Skeletal muscle tissue (tissue), 4 donors: ENCODE measurements around the gene JPH3. TPM values are rescaled to one million over a fixed set of nuclear protein-coding genes. Genes with fewer than 3 reads are reported as not detected.

Experiments used
- H3K27ac ChIP-seq: one replicate; pipeline ENCODE4 v1.7.0; 2013; ENCODE audit warnings: mild to moderate bottlenecking, low read depth, low read length, inconsistent platforms
- H3K27me3 ChIP-seq, 3 donors: one replicate each; pipeline ENCODE4 v1.7.0; 2013; ENCODE audit warnings: low read length in 3 of 3; ENCODE audit not compliant: control insufficient read depth in 3 of 3, insufficient read depth in 3 of 3
- H3K36me3 ChIP-seq, 3 donors: one replicate each; pipeline ENCODE4 v1.7.0; 2013; ENCODE audit warnings: low read length in 3 of 3; ENCODE audit not compliant: control insufficient read depth in 3 of 3, insufficient read depth in 3 of 3
- H3K4me1 ChIP-seq, 3 donors: one replicate each; pipeline ENCODE4 v1.7.0; 2013; ENCODE audit warnings: low read length in 3 of 3, mild to moderate bottlenecking in 3 of 3; ENCODE audit not compliant: control insufficient read depth in 3 of 3, insufficient read depth in 3 of 3
- H3K4me3 ChIP-seq, 3 donors: one replicate each; pipeline ENCODE4 v1.7.0; 2013; ENCODE audit warnings: low read length in 3 of 3
- H3K9ac ChIP-seq, 3 donors: one replicate each; pipeline ENCODE4 v1.7.0; 2013; ENCODE audit warnings: low read length in 3 of 3, mild to moderate bottlenecking in 3 of 3, moderate library complexity in 2 of 3, low read depth in 1 of 3
- H3K9me3 ChIP-seq, 3 donors: one replicate each; pipeline ENCODE4 v1.7.0; 2013; ENCODE audit warnings: low read length in 3 of 3; ENCODE audit not compliant: control insufficient read depth in 3 of 3
- total RNA-seq: library from RNA; depleted of rRNA; stranded (reverse); fragments of >200 nt; gene quantifications from one replicate; pipeline ENCODE4 v1.2.3, GENCODE V29; 2014
- donor health status: Osteomylitis.

Gene JPH3
- total RNA-seq, 1 donor from 2014 or later: not detected

DNA sequence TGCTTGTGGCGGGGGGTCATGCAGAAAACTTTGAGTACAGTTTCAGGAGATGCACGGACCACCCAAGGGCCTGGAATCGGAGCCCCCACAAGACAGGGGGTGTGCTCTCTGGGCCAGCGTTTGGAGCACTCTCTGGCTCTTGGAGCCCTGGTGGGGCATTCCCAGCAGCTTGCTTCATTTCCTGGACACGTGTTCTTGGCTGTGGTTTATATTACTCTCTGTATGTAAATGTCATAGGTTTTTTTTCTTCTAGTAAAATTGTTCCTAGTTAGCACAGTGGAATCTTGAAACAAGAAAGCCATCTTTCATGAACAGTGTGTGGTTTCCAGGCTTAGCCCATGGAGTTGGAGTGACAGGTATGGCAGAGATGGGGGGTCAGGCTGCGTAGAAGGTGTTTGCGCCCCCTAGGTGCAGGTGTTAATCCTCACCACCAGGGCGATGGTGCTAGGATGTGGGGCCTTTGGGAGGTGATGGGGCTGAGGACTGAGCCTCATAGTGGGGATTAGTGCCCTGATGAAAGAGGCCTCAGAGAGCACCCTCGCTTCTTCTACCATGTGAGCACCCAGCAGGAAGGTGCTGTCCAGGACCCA lies 79.8 kb downstream of the JPH3 start:
- H3K4me1 ChIP-seq: no peaks in the 10 kb centered on the region
- H3K36me3 ChIP-seq: no peaks in the 10 kb centered on the region
- no peak overlapping the region for H3K27ac ChIP-seq
- no peak overlapping the region for H3K4me3 ChIP-seq
- H3K9me3 ChIP-seq: no peaks in the 10 kb centered on the region
- H3K27me3 ChIP-seq: peaks cover 49 to 72% (median 69%) of the 10 kb centered on the region in 3 donors
- H3K9ac ChIP-seq: no peak overlapping the region

- no peak overlapping the region for H3K9ac ChIP-seq
- H3K27me3 ChIP-seq: peaks cover 55 to 75% (median 69%) of the 10 kb centered on the region in 3 donors
- H3K4me3 ChIP-seq: no peak overlapping the region
- H3K36me3 ChIP-seq: no peaks in the 10 kb centered on the region
- H3K9me3 ChIP-seq: no peaks in the 10 kb centered on the region
- no peak overlapping the region for H3K27ac ChIP-seq
- H3K4me1 ChIP-seq: no peaks in the 10 kb centered on the region
These were observed 80.6 kb downstream of the JPH3 start for GRCh38 chr16:87682852-87683399.

GRCh38 chr16:87684106-87684677 lies 81.9 kb downstream of the JPH3 start:
- Histone ChIP-seq H3K27ac (no peak overlapping the region), H3K9me3 (no peaks in the 10 kb centered on the region), H3K4me3 (no peak overlapping the region), H3K9ac (no peak overlapping the region), H3K36me3 (no peaks in the 10 kb centered on the region), H3K27me3 (peaks cover 62 to 82% (median 72%) of the 10 kb centered on the region in 3 donors), H3K4me1 (no peaks in the 10 kb centered on the region)

DNA sequence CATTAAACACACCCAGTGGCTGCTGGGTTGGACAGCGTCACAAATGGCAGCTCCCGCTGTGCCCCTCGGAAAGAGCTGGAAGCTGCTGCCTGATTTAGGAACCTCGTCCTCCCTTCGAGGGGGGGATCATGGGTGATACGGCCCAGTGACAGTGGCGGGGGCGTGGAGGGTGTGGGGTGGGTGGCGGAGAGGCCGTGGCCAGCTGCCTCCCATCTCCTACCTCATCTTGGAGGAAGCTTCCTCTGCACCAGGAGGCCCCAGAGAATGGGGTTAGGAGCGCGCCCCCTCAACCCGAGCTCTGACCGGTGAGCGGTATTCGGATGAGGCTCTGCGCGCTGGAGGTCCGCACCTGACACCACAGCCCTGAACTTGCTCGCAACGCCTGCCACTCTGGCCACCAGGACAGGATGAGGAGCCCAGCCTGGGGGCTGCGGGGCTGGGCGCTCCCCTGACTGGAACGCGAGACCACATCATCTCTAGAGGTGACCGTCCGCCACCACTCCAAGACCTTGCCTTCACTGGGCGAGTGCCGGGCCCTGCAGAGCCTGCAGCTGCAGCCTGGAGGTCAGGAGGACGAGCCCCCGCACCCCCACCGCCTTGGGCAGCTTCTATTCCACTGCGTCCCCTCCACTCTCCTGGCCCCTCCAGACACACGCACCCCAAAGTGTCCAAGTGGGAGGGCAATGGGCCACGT lies 82.5 kb downstream of the JPH3 start:
- Histone ChIP-seq H3K4me3 (no peak overlapping the region), H3K9me3 (no peaks in the 10 kb centered on the region), H3K36me3 (no peaks in the 10 kb centered on the region), H3K27ac (no peak overlapping the region), H3K4me1 (no peaks in the 10 kb centered on the region), H3K9ac (no peak overlapping the region), H3K27me3 (peaks cover 61 to 80% (median 69%) of the 10 kb centered on the region in 3 donors)

- H3K9me3 ChIP-seq: no peaks in the 10 kb centered on the region
- H3K9ac ChIP-seq: no peak overlapping the region
- H3K4me3 ChIP-seq: no peak overlapping the region
- peaks cover 65 to 77% (median 66%) of the 10 kb centered on the region in 3 donors for H3K27me3 ChIP-seq
- H3K27ac ChIP-seq: no peak overlapping the region
- no peaks in the 10 kb centered on the region for H3K36me3 ChIP-seq
- no peaks in the 10 kb centered on the region for H3K4me1 ChIP-seq
These were observed 83.1 kb downstream of the JPH3 start for GRCh38 chr16:87685405-87685755.

- peaks cover 67 to 77% (median 69%) of the 10 kb centered on the region in 3 donors for H3K27me3 ChIP-seq
- no peak overlapping the region for H3K27ac ChIP-seq
- H3K36me3 ChIP-seq: no peaks in the 10 kb centered on the region
- no peak overlapping the region for H3K4me3 ChIP-seq
- no peak overlapping the region for H3K9ac ChIP-seq
- H3K9me3 ChIP-seq: no peaks in the 10 kb centered on the region
- no peaks in the 10 kb centered on the region for H3K4me1 ChIP-seq
These were observed 83.5 kb downstream of the JPH3 start for GRCh38 chr16:87685766-87686165.

DNA sequence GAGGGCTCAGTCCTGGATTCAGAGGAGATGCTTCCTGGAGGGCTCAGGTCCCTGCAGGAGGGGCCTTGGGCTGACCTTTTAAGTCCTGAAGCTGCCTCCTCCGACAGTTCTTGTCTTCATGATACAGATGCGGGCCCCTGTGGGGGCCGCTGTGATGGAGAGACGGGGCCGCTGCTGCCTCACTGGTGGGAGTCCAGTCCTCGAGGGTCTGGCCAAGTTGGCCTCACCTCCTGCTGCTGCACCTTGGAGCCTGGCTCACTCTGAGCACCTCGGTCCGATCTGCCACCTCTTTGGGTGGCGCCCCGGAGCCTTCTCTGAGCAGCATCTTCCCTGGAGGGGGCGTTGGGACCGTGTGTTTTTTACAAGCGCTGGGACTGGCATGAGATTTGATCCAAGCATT lies 84.4 kb downstream of the JPH3 start:
- no peaks in the 10 kb centered on the region for H3K36me3 ChIP-seq
- no peaks in the 10 kb centered on the region for H3K9me3 ChIP-seq
- H3K27ac ChIP-seq: no peak overlapping the region
- no peak overlapping the region for H3K9ac ChIP-seq
- no peak overlapping the region for H3K4me3 ChIP-seq
- H3K4me1 ChIP-seq: peaks cover 0 to 8% (median 2%) of the 10 kb centered on the region in 3 donors
- peaks cover 73 to 83% (median 74%) of the 10 kb centered on the region in 3 donors for H3K27me3 ChIP-seq

DNA sequence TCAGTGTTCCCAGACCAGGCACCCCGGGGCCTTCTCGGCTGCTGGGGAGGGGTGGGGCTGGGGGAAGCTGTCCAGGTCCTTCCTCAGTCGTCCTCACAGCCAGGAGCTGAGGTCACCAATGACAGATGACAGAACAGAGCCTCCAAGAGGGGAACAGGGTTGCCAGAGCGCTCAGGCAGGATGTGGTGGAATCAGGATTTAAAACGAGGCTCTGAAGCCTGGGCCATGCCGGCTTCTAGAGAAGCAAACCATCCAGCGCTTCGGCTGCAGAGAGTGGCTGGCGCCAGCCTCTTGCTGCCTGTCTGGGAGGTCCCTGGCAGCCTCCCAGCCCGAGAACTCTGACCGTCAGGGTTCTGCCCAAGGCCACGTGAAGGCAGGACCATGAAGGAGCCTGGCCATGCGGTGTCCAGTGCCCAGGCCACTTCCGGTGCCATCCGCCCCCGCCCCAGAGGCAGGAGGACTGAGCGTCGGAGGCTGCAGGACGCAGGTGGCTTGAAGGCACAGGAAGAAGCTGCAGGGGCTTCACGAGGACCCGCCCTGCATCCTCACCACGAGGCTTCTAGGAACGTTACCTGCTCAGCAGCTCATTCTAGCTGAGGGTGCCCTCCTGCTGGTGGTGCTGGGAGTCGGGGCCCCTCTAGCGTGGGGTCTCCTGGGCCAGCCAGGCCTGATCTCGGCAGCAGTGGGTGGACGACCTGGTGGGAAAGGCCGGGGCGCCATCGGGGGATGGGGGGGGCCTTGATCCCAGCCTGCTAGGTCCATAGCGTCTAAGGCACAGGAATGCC lies 85.0 kb downstream of the JPH3 start:
- H3K4me3 ChIP-seq: no peak overlapping the region
- no peak overlapping the region for H3K27ac ChIP-seq
- H3K4me1 ChIP-seq: peaks cover 0 to 13% (median 6%) of the 10 kb centered on the region in 3 donors
- H3K27me3 ChIP-seq: peaks cover 70 to 82% (median 73%) of the 10 kb centered on the region in 3 donors
- H3K9ac ChIP-seq: no peak overlapping the region
- H3K36me3 ChIP-seq: no peaks in the 10 kb centered on the region
- no peaks in the 10 kb centered on the region for H3K9me3 ChIP-seq

DNA sequence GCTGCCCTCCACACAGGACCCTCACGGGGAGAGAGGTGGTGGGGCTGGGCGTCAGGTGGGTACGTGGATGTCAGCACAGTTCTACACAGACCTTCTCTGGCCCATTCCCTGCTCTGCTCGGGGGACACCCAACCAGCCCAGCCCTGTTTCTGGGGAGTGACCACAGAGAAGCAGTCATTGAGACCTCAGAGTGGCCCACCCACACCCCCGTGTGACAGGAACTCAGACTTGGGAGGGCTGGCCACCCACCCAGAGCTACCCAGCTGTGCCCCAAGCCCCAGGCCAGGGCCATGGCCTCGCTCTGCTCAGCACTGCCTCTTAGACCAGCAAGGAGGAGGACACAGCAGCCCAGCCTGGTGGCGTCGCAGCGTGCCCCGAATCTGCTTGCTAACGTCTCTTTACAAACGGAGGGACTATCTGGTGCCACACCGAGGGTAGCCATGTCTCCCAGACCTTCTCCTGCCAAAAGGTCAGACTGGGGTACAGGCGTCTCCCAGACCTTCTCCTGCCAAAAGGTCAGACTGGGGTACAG lies 85.8 kb downstream of the JPH3 start:
- Histone ChIP-seq H3K4me1 (peaks cover 0 to 13% (median 6%) of the 10 kb centered on the region in 3 donors), H3K27me3 (peaks cover 63 to 75% (median 66%) of the 10 kb centered on the region in 3 donors), H3K9ac (no peak overlapping the region), H3K27ac (no peak overlapping the region), H3K36me3 (no peaks in the 10 kb centered on the region), H3K4me3 (no peak overlapping the region), H3K9me3 (no peaks in the 10 kb centered on the region)
